ENCODE measurements around the gene HTR3C.

HTR3C gene

GRCh38 chr3:184059424-184059823 is 6.6 kb downstream of the HTR3C start:
- Histone ChIP-seq H2BK12ac (ENCODE audit: low read length) (no peak overlapping the region), H3K14ac (ENCODE audit: low read length) (no peak overlapping the region), H4K8ac (ENCODE audit: low read depth, low read length) (no peak overlapping the region), H3K4me3 (ENCODE audit: low read length in 2 of 2) (no peak overlapping the region), H2AK5ac (ENCODE audit: low read depth, low read length) (no peak overlapping the region), H3K4ac (ENCODE audit: low read length) (no peak overlapping the region), H3K4me1 (ENCODE audit: control insufficient read depth in 2 of 2, insufficient read depth in 1 of 2, low read depth in 1 of 2, low read length in 2 of 2) (no peaks in the 10 kb centered on the region), H3K27me3 (ENCODE audit: control insufficient read depth in 3 of 3, insufficient read depth in 3 of 3, low read depth in 1 of 3, low read length in 3 of 3) (peaks cover 0 to 20% (median 0%) of the 10 kb centered on the region in 3 experiments), H3K9ac (ENCODE audit: low read depth, low read length, poor library complexity) (no peak overlapping the region), H3K79me1 (ENCODE audit: low read depth, low read length) (peaks cover 1% of the 10 kb centered on the region), H3K23ac (ENCODE audit: low read depth, low read length, poor library complexity) (no peak overlapping the region), H2BK120ac (ENCODE audit: low read depth, low read length) (no peak overlapping the region), H2BK15ac (ENCODE audit: low read length) (no peak overlapping the region), H3K9me3 (replicated peaks in 1 of 2; ENCODE audit: control insufficient read depth in 2 of 2, insufficient read depth in 1 of 2, low read depth in 1 of 2, low read length in 2 of 2) (no peaks in the 10 kb centered on the region), H3K4me2 (ENCODE audit: insufficient read depth, low read length, poor library complexity, severe bottlenecking) (no peak overlapping the region), H4K91ac (ENCODE audit: low read depth, low read length, poor library complexity) (no peak overlapping the region), H3K36me3 (replicated peaks in 1 of 2; ENCODE audit: control insufficient read depth in 2 of 2, insufficient read depth in 2 of 2, low read length in 2 of 2) (no peaks in the 10 kb centered on the region), H2BK5ac (ENCODE audit: low read length) (no peak overlapping the region), H3K18ac (ENCODE audit: low read length) (no peak overlapping the region), H2AFZ (ENCODE audit: low read length) (peak overlapping the region; percentile 62), H3K27ac (replicated peaks; ENCODE audit: low read length) (no peak overlapping the region)
- no CpG with 5 or more reads among the region's 7 CpGs for WGBS, 2 donors (ENCODE audit: extremely low coverage in 2 of 2, insufficient read length in 2 of 2, insufficient replicate concordance in 1 of 2)
- DNase-seq (ENCODE audit: low spot score): no peak

- H3K14ac ChIP-seq (ENCODE audit: low read length): no peak overlapping the region
These were observed 9.8 kb downstream of the HTR3C start for GRCh38 chr3:184062637-184063036.

GRCh38 chr3:184066211-184066610 is 13.4 kb downstream of the HTR3C start:
- no CpG with 5 or more reads among the region's 2 CpGs for WGBS, 2 donors (ENCODE audit: extremely low coverage in 2 of 2, insufficient read length in 2 of 2, insufficient replicate concordance in 1 of 2)
- Histone ChIP-seq H3K79me1 (ENCODE audit: low read depth, low read length) (no peaks in the 10 kb centered on the region), H3K9me3 (replicated peaks in 1 of 2; ENCODE audit: control insufficient read depth in 2 of 2, insufficient read depth in 1 of 2, low read depth in 1 of 2, low read length in 2 of 2) (no peaks in the 10 kb centered on the region), H3K4me3 (ENCODE audit: low read length in 2 of 2) (no peak overlapping the region), H3K4me2 (ENCODE audit: insufficient read depth, low read length, poor library complexity, severe bottlenecking) (no peak overlapping the region), H2AK5ac (ENCODE audit: low read depth, low read length) (no peak overlapping the region), H3K27ac (replicated peaks; ENCODE audit: low read length) (no peak overlapping the region), H2AFZ (ENCODE audit: low read length) (no peak overlapping the region), H3K27me3 (ENCODE audit: control insufficient read depth in 3 of 3, insufficient read depth in 3 of 3, low read depth in 1 of 3, low read length in 3 of 3) (peaks cover 0 to 5% (median 0%) of the 10 kb centered on the region in 3 experiments), H2BK15ac (ENCODE audit: low read length) (no peak overlapping the region), H4K91ac (ENCODE audit: low read depth, low read length, poor library complexity) (no peak overlapping the region), H2BK5ac (ENCODE audit: low read length) (no peak overlapping the region), H3K14ac (ENCODE audit: low read length) (no peak overlapping the region), H3K4ac (ENCODE audit: low read length) (no peak overlapping the region), H3K23ac (ENCODE audit: low read depth, low read length, poor library complexity) (no peak overlapping the region), H3K9ac (ENCODE audit: low read depth, low read length, poor library complexity) (no peak overlapping the region), H4K8ac (ENCODE audit: low read depth, low read length) (no peak overlapping the region), H2BK12ac (ENCODE audit: low read length) (no peak overlapping the region), H3K18ac (ENCODE audit: low read length) (no peak overlapping the region), H3K4me1 (ENCODE audit: control insufficient read depth in 2 of 2, insufficient read depth in 1 of 2, low read depth in 1 of 2, low read length in 2 of 2) (no peaks in the 10 kb centered on the region), H2BK120ac (ENCODE audit: low read depth, low read length) (no peak overlapping the region), H3K36me3 (replicated peaks in 1 of 2; ENCODE audit: control insufficient read depth in 2 of 2, insufficient read depth in 2 of 2, low read length in 2 of 2) (no peaks in the 10 kb centered on the region)
- no peak for DNase-seq (ENCODE audit: low spot score)

More at GRCh38 chr3:184062637-184063036, 9.8 kb downstream of the HTR3C start:
- no peak overlapping the region for H3K23ac ChIP-seq (ENCODE audit: low read depth, low read length, poor library complexity)
- no peak overlapping the region for H2BK15ac ChIP-seq (ENCODE audit: low read length)
- no peaks in the 10 kb centered on the region for H3K79me1 ChIP-seq (ENCODE audit: low read depth, low read length)
- no peak overlapping the region for H2AK5ac ChIP-seq (ENCODE audit: low read depth, low read length)
- DNase-seq (ENCODE audit: low spot score): no peak
- no peaks in the 10 kb centered on the region for H3K4me1 ChIP-seq (ENCODE audit: control insufficient read depth in 2 of 2, insufficient read depth in 1 of 2, low read depth in 1 of 2, low read length in 2 of 2)
- no peak overlapping the region for H2BK5ac ChIP-seq (ENCODE audit: low read length)
- no peaks in the 10 kb centered on the region for H3K36me3 ChIP-seq (replicated peaks in 1 of 2; ENCODE audit: control insufficient read depth in 2 of 2, insufficient read depth in 2 of 2, low read length in 2 of 2)
- no peak overlapping the region for H4K8ac ChIP-seq (ENCODE audit: low read depth, low read length)
- no peaks in the 10 kb centered on the region for H3K9me3 ChIP-seq (replicated peaks in 1 of 2; ENCODE audit: control insufficient read depth in 2 of 2, insufficient read depth in 1 of 2, low read depth in 1 of 2, low read length in 2 of 2)
- no peak overlapping the region for H3K4me3 ChIP-seq (ENCODE audit: low read length in 2 of 2)
- no peak overlapping the region for H3K4ac ChIP-seq (ENCODE audit: low read length)
- no peak overlapping the region for H2AFZ ChIP-seq (ENCODE audit: low read length)
- H3K27me3 ChIP-seq (ENCODE audit: control insufficient read depth in 3 of 3, insufficient read depth in 3 of 3, low read depth in 1 of 3, low read length in 3 of 3): peaks cover 0 to 15% (median 0%) of the 10 kb centered on the region in 3 experiments
- no peak overlapping the region for H3K9ac ChIP-seq (ENCODE audit: low read depth, low read length, poor library complexity)
- no peak overlapping the region for H2BK120ac ChIP-seq (ENCODE audit: low read depth, low read length)
- H3K27ac ChIP-seq (replicated peaks; ENCODE audit: low read length): no peak overlapping the region
- no peak overlapping the region for H2BK12ac ChIP-seq (ENCODE audit: low read length)
- H3K4me2 ChIP-seq (ENCODE audit: insufficient read depth, low read length, poor library complexity, severe bottlenecking): no peak overlapping the region
- no peak overlapping the region for H3K18ac ChIP-seq (ENCODE audit: low read length)
- no peak overlapping the region for H4K91ac ChIP-seq (ENCODE audit: low read depth, low read length, poor library complexity)

GRCh38 chr3:184067573-184068055 is 14.8 kb downstream of the HTR3C start:
- no peaks in the 10 kb centered on the region for H3K36me3 ChIP-seq (replicated peaks in 1 of 2; ENCODE audit: control insufficient read depth in 2 of 2, insufficient read depth in 2 of 2, low read length in 2 of 2)
- H4K8ac ChIP-seq (ENCODE audit: low read depth, low read length): no peak overlapping the region
- no peaks in the 10 kb centered on the region for H3K79me1 ChIP-seq (ENCODE audit: low read depth, low read length)
- H2AFZ ChIP-seq (ENCODE audit: low read length): no peak overlapping the region
- no peak overlapping the region for H3K23ac ChIP-seq (ENCODE audit: low read depth, low read length, poor library complexity)
- H2BK5ac ChIP-seq (ENCODE audit: low read length): no peak overlapping the region
- no peak overlapping the region for H2AK5ac ChIP-seq (ENCODE audit: low read depth, low read length)
- no peak overlapping the region for H3K9ac ChIP-seq (ENCODE audit: low read depth, low read length, poor library complexity)
- no peak overlapping the region for H2BK12ac ChIP-seq (ENCODE audit: low read length)
- no peak overlapping the region for H2BK15ac ChIP-seq (ENCODE audit: low read length)
- H3K18ac ChIP-seq (ENCODE audit: low read length): no peak overlapping the region
- no peak overlapping the region for H3K4me2 ChIP-seq (ENCODE audit: insufficient read depth, low read length, poor library complexity, severe bottlenecking)
- no peak for DNase-seq (ENCODE audit: low spot score)
- H2BK120ac ChIP-seq (ENCODE audit: low read depth, low read length): no peak overlapping the region
- H3K4me1 ChIP-seq (ENCODE audit: control insufficient read depth in 2 of 2, insufficient read depth in 1 of 2, low read depth in 1 of 2, low read length in 2 of 2): no peaks in the 10 kb centered on the region
- no peaks in the 10 kb centered on the region for H3K9me3 ChIP-seq (replicated peaks in 1 of 2; ENCODE audit: control insufficient read depth in 2 of 2, insufficient read depth in 1 of 2, low read depth in 1 of 2, low read length in 2 of 2)
- H3K27me3 ChIP-seq (ENCODE audit: control insufficient read depth in 3 of 3, insufficient read depth in 3 of 3, low read depth in 1 of 3, low read length in 3 of 3): peaks cover 0 to 5% (median 0%) of the 10 kb centered on the region in 3 experiments
- H4K91ac ChIP-seq (ENCODE audit: low read depth, low read length, poor library complexity): no peak overlapping the region
- no CpG with 5 or more reads among the region's 6 CpGs for WGBS, 2 donors (ENCODE audit: extremely low coverage in 2 of 2, insufficient read length in 2 of 2, insufficient replicate concordance in 1 of 2)
- no peak overlapping the region for H3K4ac ChIP-seq (ENCODE audit: low read length)
- H3K27ac ChIP-seq (replicated peaks; ENCODE audit: low read length): no peak overlapping the region
- H3K4me3 ChIP-seq (ENCODE audit: low read length in 2 of 2): peak overlapping the region in 1 of 2 donors; percentile 48
- H3K14ac ChIP-seq (ENCODE audit: low read length): no peak overlapping the region
